Fibroblast of lung (primary cell): ENCODE results near the gene SWT1. TPM values are rescaled to one million over a fixed set of nuclear protein-coding genes. Genes with fewer than 3 reads are reported as not detected.

Source experiments
- DNase-seq, 2 donors: peaks; one replicate each; pipeline versions ENCODE4 v3.0.0 to v3.0.0-alpha.2; 2010; ENCODE audit warnings: low read depth in 2 of 2
- H2AFZ ChIP-seq: 2 replicates; pipeline ENCODE4 v1.5.1; 2012; ENCODE audit warnings: low read length, control low read depth, inconsistent platforms
- H3K27ac ChIP-seq: 2 replicates; pipeline ENCODE4 v1.5.1; 2011; ENCODE audit warnings: low read length, control low read depth; ENCODE audit not compliant: insufficient read depth
- H3K27me3 ChIP-seq: 2 replicates; pipeline ENCODE4 v1.5.1; 2011; ENCODE audit warnings: mild to moderate bottlenecking, low read length; ENCODE audit not compliant: control insufficient read depth, insufficient read depth
- H3K36me3 ChIP-seq: 2 replicates; pipeline ENCODE4 v1.5.1; 2011; ENCODE audit warnings: low read length; ENCODE audit not compliant: control insufficient read depth, insufficient read depth
- H3K4me1 ChIP-seq: 2 replicates; pipeline ENCODE4 v1.5.1; 2011; ENCODE audit warnings: low read length; ENCODE audit not compliant: control insufficient read depth, insufficient read depth; ENCODE audit errors: extremely low read depth
- H3K4me2 ChIP-seq: 2 replicates; pipeline ENCODE4 v1.5.1; 2011; ENCODE audit warnings: low read length, control low read depth; ENCODE audit not compliant: insufficient read depth; ENCODE audit errors: extremely low read depth
- H3K4me3 ChIP-seq, 4 experiments: fragments of 200-600 bp in 1 of 4; sonication (generic) in 1 of 4; replicated peaks in 1 of 4; 2 replicates each; pipeline ENCODE4 v1.5.1; 2011 to 2016; ENCODE audit warnings: low read length in 4 of 4, low read depth in 3 of 4, mild to moderate bottlenecking in 3 of 4, control low read depth in 2 of 4, inconsistent platforms in 1 of 4, mixed read lengths in 1 of 4; ENCODE audit not compliant: insufficient read depth in 1 of 4; ENCODE audit errors: control extremely low read depth in 1 of 4
- H3K79me2 ChIP-seq: 2 replicates; pipeline ENCODE4 v1.5.1; 2012; ENCODE audit warnings: mild to moderate bottlenecking, low read length, inconsistent platforms; ENCODE audit not compliant: control insufficient read depth, insufficient read depth
- H3K9ac ChIP-seq: 2 replicates; pipeline ENCODE4 v1.5.1; 2011; ENCODE audit warnings: mild to moderate bottlenecking, low read length, control low read depth; ENCODE audit not compliant: insufficient read depth
- H3K9me3 ChIP-seq: 2 replicates; pipeline ENCODE4 v1.5.1; 2012; ENCODE audit warnings: low read depth, low read length; ENCODE audit not compliant: control insufficient read depth, insufficient read depth
- H4K20me1 ChIP-seq: 2 replicates; pipeline ENCODE4 v1.5.1; 2011; ENCODE audit warnings: low read length; ENCODE audit not compliant: control insufficient read depth, insufficient read depth; ENCODE audit errors: extremely low read depth
- EZH2 ChIP-seq: IDR thresholded peaks from 2 replicates; pipeline ENCODE4 v1.5.1; 2012; ENCODE audit warnings: low read length, control low read depth, mild to moderate bottlenecking; ENCODE audit errors: missing control alignments
- polyA plus RNA-seq, 2 donors: library from polyadenylated mRNA; depleted of rRNA in 1 of 2; stranded (reverse) in 1 of 2; unstranded in 1 of 2; fragments of >200 nt; gene quantifications; 2 replicates each; pipeline ENCODE4 v1.2.1, GENCODE V29; 2011 to 2012; ENCODE audit warnings: missing spikeins in 1 of 2
- total RNA-seq: library from RNA; depleted of rRNA; stranded (reverse); fragments of >200 nt; gene quantifications from 2 replicates; pipeline ENCODE4 v1.2.1, GENCODE V29; 2014
- TF ChIP-seq, protein P1 (sequence below), 2 donors: IDR thresholded peaks in 1 of 2; conservative IDR thresholded peaks in 1 of 2; 1 replicate in 1 of 2; 2 replicates in 1 of 2; pipeline ENCODE4 v1.5.1; 2011 to 2012; ENCODE audit warnings: low read length in 2 of 2, control low read depth in 1 of 2, inconsistent platforms in 1 of 2, low read depth in 1 of 2, mild to moderate bottlenecking in 1 of 2

SWT1 gene
- total and polyA plus RNA-seq, 2 donors (not counting 1 experiment from before 2014, with no cell fraction given), result 3.4 to 8.4 TPM

DNA sequence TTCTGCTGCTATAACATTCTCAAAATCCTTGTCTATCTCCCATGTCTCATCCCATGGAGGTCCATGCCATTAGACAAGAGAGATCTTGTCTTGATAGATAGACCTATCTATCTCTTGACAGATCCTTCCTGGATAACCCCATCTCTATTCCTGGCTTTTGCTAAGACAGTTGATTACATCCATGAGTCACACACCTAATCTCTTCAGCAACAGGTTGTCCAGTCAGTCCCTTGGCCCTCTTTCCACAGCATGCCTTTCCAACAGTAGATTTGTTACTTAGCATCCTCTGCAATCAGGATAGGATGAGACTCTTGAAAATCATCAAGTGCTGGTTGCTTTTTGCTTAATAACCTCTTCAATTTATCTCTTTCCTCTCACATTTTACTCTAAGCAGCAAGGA lies 46.8 kb upstream of the SWT1 start:
- no peaks in the 10 kb centered on the region for H4K20me1 ChIP-seq
- no peaks in the 10 kb centered on the region for H3K9me3 ChIP-seq
- DNase-seq, result peak in 1 of 2 donors; percentile 2
- H3K4me3 ChIP-seq, result no peak overlapping the region
- H3K79me2 ChIP-seq, result no peaks in the 10 kb centered on the region
- no peak overlapping the region for H2AFZ ChIP-seq
- no peaks in the 10 kb centered on the region for H3K27me3 ChIP-seq
- H3K4me2 ChIP-seq, result no peak overlapping the region
- no peak overlapping the region for H3K27ac ChIP-seq
- TF ChIP-seq EZH2, result no peak
- TF ChIP-seq, protein P1, sequence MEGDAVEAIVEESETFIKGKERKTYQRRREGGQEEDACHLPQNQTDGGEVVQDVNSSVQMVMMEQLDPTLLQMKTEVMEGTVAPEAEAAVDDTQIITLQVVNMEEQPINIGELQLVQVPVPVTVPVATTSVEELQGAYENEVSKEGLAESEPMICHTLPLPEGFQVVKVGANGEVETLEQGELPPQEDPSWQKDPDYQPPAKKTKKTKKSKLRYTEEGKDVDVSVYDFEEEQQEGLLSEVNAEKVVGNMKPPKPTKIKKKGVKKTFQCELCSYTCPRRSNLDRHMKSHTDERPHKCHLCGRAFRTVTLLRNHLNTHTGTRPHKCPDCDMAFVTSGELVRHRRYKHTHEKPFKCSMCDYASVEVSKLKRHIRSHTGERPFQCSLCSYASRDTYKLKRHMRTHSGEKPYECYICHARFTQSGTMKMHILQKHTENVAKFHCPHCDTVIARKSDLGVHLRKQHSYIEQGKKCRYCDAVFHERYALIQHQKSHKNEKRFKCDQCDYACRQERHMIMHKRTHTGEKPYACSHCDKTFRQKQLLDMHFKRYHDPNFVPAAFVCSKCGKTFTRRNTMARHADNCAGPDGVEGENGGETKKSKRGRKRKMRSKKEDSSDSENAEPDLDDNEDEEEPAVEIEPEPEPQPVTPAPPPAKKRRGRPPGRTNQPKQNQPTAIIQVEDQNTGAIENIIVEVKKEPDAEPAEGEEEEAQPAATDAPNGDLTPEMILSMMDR (conservative IDR thresholded peaks at IDR 0.05 in 1 of 2, IDR thresholded peaks at IDR 0.05 in 1 of 2; ENCODE audit: low read depth in 1 of 2, low read length in 2 of 2), result no peak
- no peak overlapping the region for H3K9ac ChIP-seq
- no peaks in the 10 kb centered on the region for H3K36me3 ChIP-seq
- H3K4me1 ChIP-seq, result no peaks in the 10 kb centered on the region

DNA sequence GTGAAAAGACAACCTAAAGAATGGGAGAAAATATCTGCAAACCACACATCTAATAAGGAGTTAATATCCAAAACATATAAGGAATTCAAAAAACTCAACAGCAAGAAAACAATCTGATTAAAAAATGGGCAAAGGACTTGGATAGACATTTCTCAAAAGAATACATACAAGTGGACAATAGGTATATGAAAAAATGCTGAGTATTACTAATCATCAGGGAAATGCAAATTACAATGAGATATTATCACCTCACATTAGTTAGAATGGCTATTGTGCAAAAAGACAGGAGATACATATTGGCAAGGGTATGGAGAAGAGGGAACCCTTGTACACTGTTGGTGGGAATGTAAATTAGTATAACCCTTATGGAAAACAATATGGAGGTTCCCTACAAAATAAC lies 45.1 kb upstream of the SWT1 start:
- no peak for TF ChIP-seq EZH2
- TF ChIP-seq, protein P1 (conservative IDR thresholded peaks at IDR 0.05 in 1 of 2, IDR thresholded peaks at IDR 0.05 in 1 of 2; ENCODE audit: low read depth in 1 of 2, low read length in 2 of 2), result no peak
- H3K4me3 ChIP-seq, result no peak overlapping the region

DNA sequence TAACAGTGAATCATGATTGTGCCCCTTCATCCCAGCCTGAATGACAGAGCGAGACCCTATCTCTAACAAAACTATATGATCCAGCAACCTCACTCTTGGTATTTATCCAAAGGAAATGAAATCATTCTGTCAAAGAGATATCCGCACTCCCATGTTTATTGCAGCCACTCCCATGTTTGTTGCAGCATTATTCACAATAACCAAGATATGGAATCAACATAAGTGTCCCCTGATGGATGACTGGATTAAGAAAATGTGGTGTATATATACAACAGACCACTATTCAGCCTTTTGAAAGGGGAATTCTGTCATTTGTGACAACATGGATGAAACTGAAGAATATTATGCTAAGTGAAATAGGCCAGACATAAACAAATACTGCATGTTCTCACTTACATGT lies 44.6 kb upstream of the SWT1 start:
- H3K4me3 ChIP-seq, result no peak overlapping the region
- H3K9me3 ChIP-seq, result no peaks in the 10 kb centered on the region
- DNase-seq, result peak in 1 of 2 donors; percentile 15
- H3K27me3 ChIP-seq, result no peaks in the 10 kb centered on the region
- H3K9ac ChIP-seq, result no peak overlapping the region
- TF ChIP-seq, protein P1 (conservative IDR thresholded peaks at IDR 0.05 in 1 of 2, IDR thresholded peaks at IDR 0.05 in 1 of 2; ENCODE audit: low read depth in 1 of 2, low read length in 2 of 2), result no peak
- no peak for TF ChIP-seq EZH2
- H3K27ac ChIP-seq, result no peak overlapping the region
- H3K4me1 ChIP-seq, result no peaks in the 10 kb centered on the region
- no peak overlapping the region for H2AFZ ChIP-seq
- no peaks in the 10 kb centered on the region for H3K79me2 ChIP-seq
- no peak overlapping the region for H3K4me2 ChIP-seq
- H3K36me3 ChIP-seq, result no peaks in the 10 kb centered on the region
- H4K20me1 ChIP-seq, result no peaks in the 10 kb centered on the region

More for the DNA sequence above, 45.1 kb upstream of the SWT1 start:
- Histone ChIP-seq H3K9ac (no peak overlapping the region), H3K36me3 (no peaks in the 10 kb centered on the region), H3K27ac (no peak overlapping the region), H2AFZ (no peak overlapping the region), H3K4me2 (no peak overlapping the region), H3K27me3 (no peaks in the 10 kb centered on the region), H4K20me1 (no peaks in the 10 kb centered on the region), H3K4me1 (no peaks in the 10 kb centered on the region), H3K9me3 (no peaks in the 10 kb centered on the region), H3K79me2 (no peaks in the 10 kb centered on the region)
- DNase-seq, result no peak
